Mesenchymal stem cell (in vitro differentiated cells and primary cell): ENCODE measurements around the gene NDRG4.

Source experiments
- DNase-seq: peaks from one replicate; pipeline ENCODE4 v3.0.0-alpha.2; 2013
- H2AFZ ChIP-seq: one replicate; pipeline ENCODE4 v1.6.1; 2013; ENCODE audit warnings: low read depth, mild to moderate bottlenecking, control low read depth, inconsistent platforms, low read length, moderate library complexity
- H2AK5ac ChIP-seq: 2 replicates; pipeline ENCODE4 v1.6.1; 2013; ENCODE audit warnings: low read length, moderate library complexity, mild to moderate bottlenecking, inconsistent platforms; ENCODE audit not compliant: severe bottlenecking
- H2BK120ac ChIP-seq: one replicate; pipeline ENCODE4 v1.6.1; 2013; ENCODE audit warnings: low read depth, mild to moderate bottlenecking, inconsistent platforms, low read length, moderate library complexity
- H2BK12ac ChIP-seq, 2 experiments: one replicate each; pipeline ENCODE4 v1.6.1; 2013; ENCODE audit warnings: inconsistent platforms in 2 of 2, low read length in 2 of 2, mild to moderate bottlenecking in 2 of 2, moderate library complexity in 2 of 2, control low read depth in 1 of 2
- H2BK15ac ChIP-seq: one replicate; pipeline ENCODE4 v1.6.1; 2013; ENCODE audit warnings: mild to moderate bottlenecking, low read depth, inconsistent platforms; ENCODE audit not compliant: poor library complexity, severe bottlenecking
- H2BK5ac ChIP-seq: 2 replicates; pipeline ENCODE4 v1.6.1; 2013; ENCODE audit warnings: low read depth, mild to moderate bottlenecking, low read length, control low read depth, inconsistent platforms; ENCODE audit not compliant: poor library complexity, severe bottlenecking
- H3K14ac ChIP-seq, 2 experiments: one replicate each; pipeline ENCODE4 v1.6.1; 2013; ENCODE audit warnings: inconsistent platforms in 2 of 2, low read length in 2 of 2, control low read depth in 1 of 2, mild to moderate bottlenecking in 1 of 2, moderate library complexity in 1 of 2
- H3K18ac ChIP-seq, 2 experiments: one replicate each; pipeline ENCODE4 v1.6.1; 2013; ENCODE audit warnings: inconsistent platforms in 2 of 2, low read length in 2 of 2, control low read depth in 1 of 2, low read depth in 1 of 2, mild to moderate bottlenecking in 1 of 2
- H3K23ac ChIP-seq, 2 experiments: one replicate each; pipeline ENCODE4 v1.6.1; 2013; ENCODE audit warnings: inconsistent platforms in 2 of 2, low read length in 2 of 2, mild to moderate bottlenecking in 2 of 2, moderate library complexity in 2 of 2, control low read depth in 1 of 2
- H3K27ac ChIP-seq: 2 replicates; pipeline ENCODE4 v1.5.1; 2013; ENCODE audit warnings: mild to moderate bottlenecking, moderate library complexity, low read length, control low read depth, inconsistent platforms; ENCODE audit not compliant: poor library complexity, severe bottlenecking
- H3K27me3 ChIP-seq, 2 experiments: 2 replicates each; pipeline versions ENCODE4 v1.6.1 to v1.7.0; 2013; ENCODE audit warnings: low read length in 2 of 2, mild to moderate bottlenecking in 2 of 2, moderate library complexity in 2 of 2, control low read depth in 1 of 2, inconsistent platforms in 1 of 2; ENCODE audit not compliant: control insufficient read depth in 1 of 2, insufficient read depth in 1 of 2
- H3K36me3 ChIP-seq, 2 experiments: 2 replicates each; pipeline versions ENCODE4 v1.6.1 to v1.7.0; 2013; ENCODE audit warnings: low read length in 2 of 2, control low read depth in 1 of 2, inconsistent platforms in 1 of 2, low read depth in 1 of 2, mild to moderate bottlenecking in 1 of 2; ENCODE audit not compliant: insufficient read depth in 2 of 2, control insufficient read depth in 1 of 2
- H3K4ac ChIP-seq, 2 experiments: one replicate each; pipeline ENCODE4 v1.6.1; 2013; ENCODE audit warnings: inconsistent platforms in 2 of 2, low read length in 2 of 2, mild to moderate bottlenecking in 2 of 2, moderate library complexity in 2 of 2, control low read depth in 1 of 2, low read depth in 1 of 2
- H3K4me1 ChIP-seq: 2 replicates; pipeline ENCODE4 v1.6.1; 2013; ENCODE audit warnings: low read depth, low read length, control low read depth; ENCODE audit not compliant: control insufficient read depth, insufficient read depth
- H3K4me2 ChIP-seq: 2 replicates; pipeline ENCODE4 v1.6.1; 2013; ENCODE audit warnings: low read length, mild to moderate bottlenecking, inconsistent platforms; ENCODE audit not compliant: poor library complexity, severe bottlenecking
- H3K4me3 ChIP-seq, 2 experiments: 2 replicates each; pipeline versions ENCODE4 v1.5.1 to v1.7.0; 2013; ENCODE audit warnings: low read length in 2 of 2, mild to moderate bottlenecking in 2 of 2, control low read depth in 1 of 2, low read depth in 1 of 2; ENCODE audit not compliant: insufficient read depth in 1 of 2
- H3K79me1 ChIP-seq: replicated peaks from 2 replicates; pipeline ENCODE4 v1.6.1; 2013; ENCODE audit warnings: mild to moderate bottlenecking, control low read depth, low read length, inconsistent platforms; ENCODE audit not compliant: poor library complexity, severe bottlenecking
- H3K9ac ChIP-seq: 2 replicates; pipeline ENCODE4 v1.7.0; 2013; ENCODE audit warnings: mild to moderate bottlenecking, low read length, moderate library complexity
- H3K9me3 ChIP-seq: 2 replicates; pipeline ENCODE4 v1.7.0; 2013; ENCODE audit warnings: mild to moderate bottlenecking, low read length; ENCODE audit not compliant: control insufficient read depth
- H4K8ac ChIP-seq: one replicate; pipeline ENCODE4 v1.6.1; 2013; ENCODE audit warnings: inconsistent platforms, mild to moderate bottlenecking, low read length, moderate library complexity
- H4K91ac ChIP-seq: one replicate; pipeline ENCODE4 v1.6.1; 2013; ENCODE audit warnings: mild to moderate bottlenecking, low read length, inconsistent platforms
- WGBS: methylation state at CpG from one replicate; pipeline ENCODE4 v1.1.7; 2013; ENCODE audit warnings: mixed read lengths; 5-methylcytosine and 5-hydroxymethylcytosine counted together

NDRG4 gene

DNA sequence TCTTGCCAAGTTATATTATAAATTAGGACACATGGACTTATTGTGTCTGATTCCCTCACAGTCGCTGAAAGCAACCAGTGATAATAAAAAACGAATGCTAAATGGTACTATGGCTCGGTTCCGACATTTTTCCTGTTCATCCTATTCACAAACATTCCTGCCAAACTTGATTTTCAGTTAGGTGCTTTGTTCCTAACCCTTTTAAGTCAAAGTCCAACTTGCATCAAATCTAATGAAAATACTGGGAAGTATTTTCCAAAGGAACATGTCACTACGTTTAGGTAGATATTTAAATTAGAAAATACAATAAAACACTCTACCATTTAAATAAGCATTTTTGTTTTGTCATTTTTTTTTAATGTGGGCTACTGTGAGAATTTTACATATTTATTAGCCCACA lies 36.3 kb downstream of the NDRG4 start:
- H3K4ac ChIP-seq: no peak overlapping the region
- no peaks in the 10 kb centered on the region for H3K27me3 ChIP-seq
- no peak overlapping the region for H2AFZ ChIP-seq
- H3K18ac ChIP-seq: no peak overlapping the region
- no peak overlapping the region for H3K14ac ChIP-seq
- no peak overlapping the region for H2BK15ac ChIP-seq
- peaks cover 31 to 98% of the 10 kb centered on the region in 2 experiments for H3K36me3 ChIP-seq
- no peak overlapping the region for H2BK5ac ChIP-seq
- H3K9me3 ChIP-seq: no peaks in the 10 kb centered on the region
- no peak overlapping the region for H3K9ac ChIP-seq
- H3K4me2 ChIP-seq: no peak overlapping the region
- H2AK5ac ChIP-seq: no peak overlapping the region
- WGBS: 100% methylated on average over 4 of the region's 5 CpGs
- no peak overlapping the region for H2BK120ac ChIP-seq
- H4K8ac ChIP-seq: no peak overlapping the region
- no peak overlapping the region for H3K23ac ChIP-seq
- no peak overlapping the region for H3K4me3 ChIP-seq
- H3K79me1 ChIP-seq: peaks cover 22% of the 10 kb centered on the region
- no peak overlapping the region for H3K27ac ChIP-seq
- H3K4me1 ChIP-seq: no peaks in the 10 kb centered on the region
- H4K91ac ChIP-seq: no peak overlapping the region
- DNase-seq: no peak
- H2BK12ac ChIP-seq: no peak overlapping the region

DNA sequence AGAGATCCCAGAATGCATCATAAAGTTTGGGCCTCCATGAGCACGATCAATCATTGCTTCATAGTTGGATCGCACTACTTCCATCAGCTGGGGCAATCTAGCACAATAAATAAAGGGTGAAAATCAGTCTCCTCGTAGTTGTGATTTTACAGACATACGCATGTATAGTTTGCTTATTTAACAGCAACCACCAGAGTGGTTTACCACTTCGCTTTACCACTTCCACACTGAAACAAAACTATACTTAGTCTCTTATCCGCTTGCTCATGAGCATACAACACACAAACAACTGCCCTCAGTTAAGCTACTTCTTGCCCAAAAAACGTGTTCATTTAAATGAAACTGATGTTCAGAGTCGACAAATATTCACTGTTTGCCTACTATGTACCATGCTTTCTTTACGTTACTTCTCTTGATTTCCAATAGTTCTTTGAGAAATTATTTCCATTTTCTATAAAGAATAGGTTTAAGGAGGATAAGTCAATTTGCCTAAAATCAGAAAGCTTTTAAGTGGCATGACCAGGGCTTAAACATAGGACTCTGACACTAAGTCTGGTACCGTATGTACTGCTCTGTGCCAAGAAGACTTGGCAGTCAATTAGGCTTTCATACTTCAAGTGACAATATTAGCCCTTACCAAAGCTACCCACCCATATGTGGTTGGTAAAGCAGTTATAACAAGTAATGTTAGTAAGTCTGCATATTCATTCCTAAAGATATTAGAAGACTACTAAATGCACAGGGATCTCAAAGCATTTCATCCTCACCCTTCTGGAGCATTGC lies 37.4 kb downstream of the NDRG4 start:
- peaks cover 31 to 98% of the 10 kb centered on the region in 2 experiments for H3K36me3 ChIP-seq
- no peak overlapping the region for H2BK12ac ChIP-seq
- no peak overlapping the region for H3K18ac ChIP-seq
- 95% methylated on average over 9 of the region's 10 CpGs for WGBS
- H3K9ac ChIP-seq: no peak overlapping the region
- H4K91ac ChIP-seq: no peak overlapping the region
- no peaks in the 10 kb centered on the region for H3K4me1 ChIP-seq
- H2AFZ ChIP-seq: no peak overlapping the region
- no peak overlapping the region for H3K14ac ChIP-seq
- H3K9me3 ChIP-seq: no peaks in the 10 kb centered on the region
- H2BK120ac ChIP-seq: no peak overlapping the region
- no peak overlapping the region for H2BK5ac ChIP-seq
- H3K4ac ChIP-seq: no peak overlapping the region
- no peaks in the 10 kb centered on the region for H3K27me3 ChIP-seq
- DNase-seq: no peak
- H2BK15ac ChIP-seq: no peak overlapping the region
- no peak overlapping the region for H2AK5ac ChIP-seq
- H3K4me2 ChIP-seq: no peak overlapping the region
- peaks cover 25% of the 10 kb centered on the region for H3K79me1 ChIP-seq
- no peak overlapping the region for H3K4me3 ChIP-seq
- no peak overlapping the region for H4K8ac ChIP-seq
- no peak overlapping the region for H3K27ac ChIP-seq
- no peak overlapping the region for H3K23ac ChIP-seq

- no peak overlapping the region for H3K4me2 ChIP-seq
- no peak overlapping the region for H3K9ac ChIP-seq
- no peak overlapping the region for H4K91ac ChIP-seq
- no peak overlapping the region for H3K27ac ChIP-seq
- DNase-seq: no peak
- no peak overlapping the region for H2BK120ac ChIP-seq
- no peak overlapping the region for H3K23ac ChIP-seq
- H3K4ac ChIP-seq: no peak overlapping the region
- H3K18ac ChIP-seq: no peak overlapping the region
- H3K36me3 ChIP-seq: peaks cover 28 to 99% of the 10 kb centered on the region in 2 experiments
- no peaks in the 10 kb centered on the region for H3K9me3 ChIP-seq
- WGBS: 98% methylated on average over 2 of the region's 2 CpGs
- no peak overlapping the region for H2BK12ac ChIP-seq
- H2AK5ac ChIP-seq: no peak overlapping the region
- no peak overlapping the region for H2AFZ ChIP-seq
- no peak overlapping the region for H2BK15ac ChIP-seq
- H4K8ac ChIP-seq: no peak overlapping the region
- H2BK5ac ChIP-seq: no peak overlapping the region
- peaks cover 25% of the 10 kb centered on the region for H3K79me1 ChIP-seq
- no peak overlapping the region for H3K4me3 ChIP-seq
- H3K27me3 ChIP-seq: no peaks in the 10 kb centered on the region
- no peak overlapping the region for H3K14ac ChIP-seq
- no peaks in the 10 kb centered on the region for H3K4me1 ChIP-seq
Measured at GRCh38 chr16:58541711-58542110, 41.8 kb downstream of the NDRG4 start.

DNA sequence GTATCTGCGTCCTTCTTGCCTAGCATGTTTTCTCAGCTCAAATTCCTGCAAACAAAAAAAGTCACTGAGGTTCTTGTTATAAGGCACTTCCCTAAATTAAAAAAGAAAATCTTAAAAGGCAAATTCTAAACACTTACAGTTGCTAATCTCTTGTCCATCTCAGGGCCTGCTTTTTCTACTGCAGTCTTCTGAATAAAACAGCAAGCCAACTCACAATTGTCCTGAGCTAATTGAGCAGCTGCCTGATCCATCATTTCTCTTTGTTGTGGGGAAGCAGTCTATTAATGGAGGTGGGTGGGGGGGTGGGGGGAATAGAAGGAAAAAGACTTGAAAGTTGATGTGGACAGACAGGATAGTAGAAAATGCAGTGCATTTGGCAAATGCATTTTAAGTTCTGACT lies 42.3 kb downstream of the NDRG4 start:
- Histone ChIP-seq H3K27me3 (no peaks in the 10 kb centered on the region), H2BK120ac (no peak overlapping the region), H4K8ac (no peak overlapping the region), H2BK12ac (no peak overlapping the region), H3K79me1 (peaks cover 22% of the 10 kb centered on the region), H3K4ac (no peak overlapping the region), H3K9ac (no peak overlapping the region), H3K4me1 (no peaks in the 10 kb centered on the region), H2AK5ac (no peak overlapping the region), H3K4me3 (no peak overlapping the region), H3K14ac (no peak overlapping the region), H4K91ac (no peak overlapping the region), H2AFZ (no peak overlapping the region), H3K4me2 (no peak overlapping the region), H3K9me3 (no peaks in the 10 kb centered on the region), H3K36me3 (peaks cover 25 to 99% of the 10 kb centered on the region in 2 experiments), H3K27ac (no peak overlapping the region), H3K23ac (no peak overlapping the region), H2BK15ac (no peak overlapping the region), H3K18ac (no peak overlapping the region), H2BK5ac (no peak overlapping the region)
- DNase-seq: no peak
- WGBS: 92% methylated on average over 1 of the region's 1 CpG
